Measurements from ENCODE around the gene RIIAD1. TPM values are rescaled to one million over a fixed set of nuclear protein-coding genes. Genes with fewer than 3 reads are reported as not detected.
"Not testable (repeated sequence)": the region's sequence is repeated elsewhere in the genome, so short reads cannot be mapped to it uniquely, and the experiment has no call there.

The RIIAD1 gene
- total and polyA plus RNA-seq, 7 donors, result 0.39 to 11.4 TPM; not detected in 5

- Histone ChIP-seq H3K4me1 (peaks cover 0 to 15% (median 9%) of the 10 kb centered on the region in 4 donors), H3K9me3 (no peaks in the 10 kb centered on the region), H3K27me3 (no peaks in the 10 kb centered on the region), H3K36me3 (peaks cover 0 to 56% (median 16%) of the 10 kb centered on the region in 4 donors), H3K4me3 (no peak overlapping the region), H3K27ac (no peak overlapping the region)
- intact Hi-C loops (cut with DNase I), result no loop called here
- 96% methylated on average over 7 of the region's 7 CpGs for WGBS, 2 donors
- TF ChIP-seq EP300 (IDR thresholded peaks at IDR 0.05) (no peak), CTCF (IDR thresholded peaks at IDR 0.05) (no peak), POLR2AphosphoS5 (IDR thresholded peaks at IDR 0.05) (no peak), POLR2A (IDR thresholded peaks at IDR 0.05) (no peak)
- no peak for DNase-seq
These were observed 39.5 kb downstream of the RIIAD1 start for GRCh38 chr1:151760597-151761385.

- Histone ChIP-seq H3K27ac (peak within 1 kb of the TSS; percentile 80 to 92 (median 88)), H3K9me3 (no peaks in the 10 kb centered on the region), H3K4me1 (peaks cover 0 to 15% (median 9%) of the 10 kb centered on the region in 4 donors), H3K27me3 (no peaks in the 10 kb centered on the region), H3K4me3 (peak within 1 kb of the TSS; percentile 62 to 83 (median 74)), H3K36me3 (peaks cover 0 to 41% (median 16%) of the 10 kb centered on the region in 4 donors)
- intact Hi-C loops (cut with DNase I), result no loop called here
- TF ChIP-seq POLR2A (IDR thresholded peaks at IDR 0.05), result peak in 1 of 2 donors; percentile 18
- peak in 3 of 4 donors; percentile 50 to 65 (median 55) for TF ChIP-seq POLR2AphosphoS5 (IDR thresholded peaks at IDR 0.05)
- no peak for TF ChIP-seq EP300 (IDR thresholded peaks at IDR 0.05)
- 1% methylated on average over 68 of the region's 68 CpGs for WGBS, 2 donors
- peak; percentile 88 for DNase-seq
These were observed 41.9 kb downstream of the RIIAD1 start, which contains the start of gene MRPL9 for GRCh38 chr1:151762941-151763921. TSS of gene MRPL9 (minus strand) at chr1:151763496. CDS start at chr1:151763479, 17 bp downstream.

- WGBS, 2 donors, result 50 to 53% methylated on average over 10 of the region's 10 CpGs
- H3K27ac ChIP-seq, result peak overlapping the region; percentile 80 to 92 (median 88)
- H3K9me3 ChIP-seq, result no peaks in the 10 kb centered on the region
- no peak for TF ChIP-seq CTCF (IDR thresholded peaks at IDR 0.05)
- TF ChIP-seq EP300 (IDR thresholded peaks at IDR 0.05), result no peak
- no peak for TF ChIP-seq POLR2AphosphoS5 (IDR thresholded peaks at IDR 0.05)
- no peak for TF ChIP-seq POLR2A (IDR thresholded peaks at IDR 0.05)
- H3K4me1 ChIP-seq, result peaks cover 0 to 15% (median 9%) of the 10 kb centered on the region in 4 donors
- no peak for DNase-seq
- H3K36me3 ChIP-seq, result peaks cover 0 to 33% (median 16%) of the 10 kb centered on the region in 4 donors
- H3K4me3 ChIP-seq, result peak overlapping the region; percentile 62 to 83 (median 74)
- intact Hi-C loops (cut with DNase I), result no loop called here
- no peaks in the 10 kb centered on the region for H3K27me3 ChIP-seq
These were observed 42.7 kb downstream of the RIIAD1 start for GRCh38 chr1:151763990-151764389.

GRCh38 chr1:151768351-151769066 is 47.2 kb downstream of the RIIAD1 start:
- H3K27ac ChIP-seq; H3K27me3 ChIP-seq; H3K36me3 ChIP-seq; intact Hi-C loops (cut with DNase I); H3K9me3 ChIP-seq; DNase-seq; H3K4me1 ChIP-seq; H3K4me3 ChIP-seq: not testable (repeated sequence)
- 12 to 54% methylated on average over 2 of the region's 7 CpGs for WGBS, 2 donors

- intact Hi-C loops (cut with DNase I); H3K4me3 ChIP-seq; H3K27me3 ChIP-seq; H3K4me1 ChIP-seq; DNase-seq; H3K9me3 ChIP-seq; H3K27ac ChIP-seq: not testable (repeated sequence)
- 83 to 90% methylated on average over 34 of the region's 34 CpGs for WGBS, 2 donors
- H3K36me3 ChIP-seq, result peaks cover 0 to 10% (median 3%) of the 10 kb centered on the region in 4 donors
These were observed 47.9 kb downstream of the RIIAD1 start for GRCh38 chr1:151769270-151769669.

All from sigmoid colon (tissue), 7 donors.